Aorta (tissue), 5 donors: ENCODE data around the gene KIAA1614. TPM values are rescaled to one million over a fixed set of nuclear protein-coding genes. Genes with fewer than 3 reads are reported as not detected.

Experiments
- ATAC-seq: fragments of 200-7000 bp; cut with Tn5 transposase; one replicate; pipeline ENCODE4 v1.9.1; 2022; ENCODE audit warnings: moderate library complexity; ENCODE audit not compliant: low FRiP score
- DNase-seq, 2 donors: peaks; one replicate each; pipeline ENCODE4 v3.0.0-alpha.2; 2020
- H3K27ac ChIP-seq, 2 donors: one replicate each; pipeline ENCODE4 v1.5.1; 2013; ENCODE audit warnings: low read length in 2 of 2, mild to moderate bottlenecking in 2 of 2, moderate library complexity in 2 of 2, control low read depth in 1 of 2, inconsistent platforms in 1 of 2, low read depth in 1 of 2
- H3K27me3 ChIP-seq, 2 donors: one replicate each; pipeline ENCODE4 v1.6.1; 2013; ENCODE audit warnings: control low read depth in 1 of 2, low read length in 1 of 2, mild to moderate bottlenecking in 1 of 2, moderate library complexity in 1 of 2; ENCODE audit not compliant: insufficient read depth in 2 of 2, control insufficient read depth in 1 of 2
- H3K36me3 ChIP-seq, 2 donors: one replicate each; pipeline ENCODE4 v1.6.1; 2013; ENCODE audit warnings: control low read depth in 1 of 2, low read length in 1 of 2, mild to moderate bottlenecking in 1 of 2; ENCODE audit not compliant: insufficient read depth in 2 of 2, control insufficient read depth in 1 of 2
- H3K4me1 ChIP-seq, 2 donors: one replicate each; pipeline ENCODE4 v1.6.1; 2013; ENCODE audit warnings: low read length in 2 of 2, control low read depth in 1 of 2, mild to moderate bottlenecking in 1 of 2, moderate library complexity in 1 of 2; ENCODE audit not compliant: insufficient read depth in 2 of 2, control insufficient read depth in 1 of 2
- H3K4me3 ChIP-seq, 2 donors: one replicate each; pipeline ENCODE4 v1.5.1; 2013; ENCODE audit warnings: low read length in 2 of 2, control low read depth in 1 of 2, mild to moderate bottlenecking in 1 of 2
- H3K9me3 ChIP-seq: one replicate; pipeline ENCODE4 v1.6.1; 2013; ENCODE audit warnings: mild to moderate bottlenecking, low read length; ENCODE audit not compliant: control insufficient read depth
- WGBS, 2 donors: extraction: QIAGEN DNeasy Blood & Tissue Kit; methylation state at CpG; one replicate each; pipeline ENCODE4 v1.1.7; 2013; 5-methylcytosine and 5-hydroxymethylcytosine counted together
- intact Hi-C, 2 donors: fragments of 100-400 bp; cut with DNase I; formaldehyde crosslinking; loops; one replicate each; pipeline versions ENCODE4 v1.14.2 to v1.15.0; 2022
- polyA plus RNA-seq, 2 donors: library from polyadenylated mRNA; stranded (reverse); fragments of 200-250 nt; gene quantifications; one replicate each; pipeline ENCODE4 v1.2.3, GENCODE V29; 2013
- total RNA-seq, 2 donors: library from RNA; stranded (reverse); fragmentation: NEBNext Ultra II Directional; extraction: Animal tissue kit (Norgen Biotek cat#: 25700); gene quantifications; one replicate each; pipeline ENCODE4 v1.2.1, GENCODE V29; 2021
- donor health status: healthy with polysubstance abuse.
- donor health status: Bipolar disorder and iron deficiency.
- donor health status: DM: no; HTN: no; CAD: no.
- donor health status: DM: no; HTN: no; CAD: no.
- donor health status: DM: yes; HTN: yes; CAD: no.

KIAA1614 gene
- total and polyA plus RNA-seq, 4 donors, result 4.3 to 10.5 (median 8.9) TPM

- WGBS, 2 donors, result 96% methylated on average over 22 of the region's 22 CpGs
- Histone ChIP-seq H3K4me3 (no peak overlapping the region), H3K27ac (no peak overlapping the region), H3K9me3 (no peaks in the 10 kb centered on the region), H3K27me3 (no peaks in the 10 kb centered on the region), H3K4me1 (no peaks in the 10 kb centered on the region), H3K36me3 (peaks cover 0 to 2% of the 10 kb centered on the region in 2 donors)
- ATAC-seq (no peak), DNase-seq (peak in 1 of 2 donors; percentile 52)
- intact Hi-C loops, result no loop called here
Measured at GRCh38 chr1:180947901-180948640, 35.4 kb downstream of the KIAA1614 start.

GRCh38 chr1:180948641-180949615 lies 36.2 kb downstream of the KIAA1614 start:
- H3K4me1 ChIP-seq, result no peaks in the 10 kb centered on the region
- intact Hi-C loops, result no loop called here
- H3K27me3 ChIP-seq, result no peaks in the 10 kb centered on the region
- no peak overlapping the region for H3K27ac ChIP-seq
- no peaks in the 10 kb centered on the region for H3K9me3 ChIP-seq
- ATAC-seq, result no peak
- WGBS, 2 donors, result 78 to 79% methylated on average over 25 to 26 of the region's 26 CpGs
- peaks cover 0 to 2% of the 10 kb centered on the region in 2 donors for H3K36me3 ChIP-seq
- DNase-seq, result peak in 1 of 2 donors; percentile 65
- no peak overlapping the region for H3K4me3 ChIP-seq

GRCh38 chr1:180949616-180950000 lies 36.9 kb downstream of the KIAA1614 start:
- H3K27ac ChIP-seq, result no peak overlapping the region
- no peaks in the 10 kb centered on the region for H3K36me3 ChIP-seq
- H3K9me3 ChIP-seq, result no peaks in the 10 kb centered on the region
- H3K27me3 ChIP-seq, result no peaks in the 10 kb centered on the region
- 87 to 94% methylated on average over 4 of the region's 4 CpGs for WGBS, 2 donors
- intact Hi-C loops, result no loop called here
- ATAC-seq (no peak), DNase-seq (no peak)
- H3K4me3 ChIP-seq, result no peak overlapping the region
- no peaks in the 10 kb centered on the region for H3K4me1 ChIP-seq

- 91% methylated on average over 12 of the region's 12 CpGs for WGBS, 2 donors
Measured at GRCh38 chr1:180950321-180950720, 37.6 kb downstream of the KIAA1614 start.

GRCh38 chr1:180951186-180951745 lies 38.6 kb downstream of the KIAA1614 start:
- no peaks in the 10 kb centered on the region for H3K36me3 ChIP-seq
- no peaks in the 10 kb centered on the region for H3K4me1 ChIP-seq
- peak in 1 of 2 donors; percentile 50 for DNase-seq
- no peak overlapping the region for H3K4me3 ChIP-seq
- intact Hi-C loops, result loop anchor here (10.0 kb wide), 2 partner anchors 64 to 194 kb away; no protein-coding TSS in a partner anchor
- no peaks in the 10 kb centered on the region for H3K9me3 ChIP-seq
- ATAC-seq, result no peak
- WGBS, 2 donors, result 89 to 92% methylated on average over 11 of the region's 11 CpGs
- H3K27me3 ChIP-seq, result no peaks in the 10 kb centered on the region
- no peak overlapping the region for H3K27ac ChIP-seq

More at GRCh38 chr1:180950321-180950720, 37.6 kb downstream of the KIAA1614 start:
- no peak overlapping the region for H3K4me3 ChIP-seq
- no peaks in the 10 kb centered on the region for H3K9me3 ChIP-seq
- peak in 1 of 2 donors; percentile 69 for DNase-seq
- ATAC-seq, result no peak
- no peaks in the 10 kb centered on the region for H3K4me1 ChIP-seq
- H3K36me3 ChIP-seq, result no peaks in the 10 kb centered on the region
- no peak overlapping the region for H3K27ac ChIP-seq
- no peaks in the 10 kb centered on the region for H3K27me3 ChIP-seq
- intact Hi-C loops, result loop anchor here (10.0 kb wide), 2 partner anchors 64 to 194 kb away; no protein-coding TSS in a partner anchor

- WGBS, 2 donors, result 56 to 70% methylated on average over 5 of the region's 5 CpGs
Measured at GRCh38 chr1:180951836-180952656, 39.3 kb downstream of the KIAA1614 start.

GRCh38 chr1:180952657-180953013 lies 39.9 kb downstream of the KIAA1614 start:
- Histone ChIP-seq H3K9me3 (no peaks in the 10 kb centered on the region), H3K4me1 (no peaks in the 10 kb centered on the region), H3K4me3 (no peak overlapping the region), H3K36me3 (no peaks in the 10 kb centered on the region), H3K27me3 (no peaks in the 10 kb centered on the region), H3K27ac (no peak overlapping the region)
- 80 to 87% methylated on average over 6 of the region's 6 CpGs for WGBS, 2 donors
- intact Hi-C loops, result loop anchor here (10.0 kb wide), 2 partner anchors 62 to 192 kb away; no protein-coding TSS in a partner anchor
- DNase-seq (peak in 1 of 2 donors; percentile 75), ATAC-seq (no peak)

More at GRCh38 chr1:180951836-180952656, 39.3 kb downstream of the KIAA1614 start:
- intact Hi-C loops, result loop anchor here (10.0 kb wide), 2 partner anchors 63 to 193 kb away; no protein-coding TSS in a partner anchor
- Histone ChIP-seq H3K9me3 (no peaks in the 10 kb centered on the region), H3K27ac (no peak overlapping the region), H3K4me3 (no peak overlapping the region), H3K27me3 (no peaks in the 10 kb centered on the region), H3K36me3 (no peaks in the 10 kb centered on the region), H3K4me1 (no peaks in the 10 kb centered on the region)
- no peak for ATAC-seq
- peak in 1 of 2 donors; percentile 49 for DNase-seq
